ENCODE measurements around the gene TSPAN4.

- no peak for TF ChIP-seq CTCF (IDR thresholded peaks at IDR 0.05)
- no peak for TF ChIP-seq POLR2A (IDR thresholded peaks at IDR 0.05)
Observed at GRCh38 chr11:827897-828192, 14.8 kb upstream of the TSPAN4 start, which contains the start of gene CRACR2B.

All from lower leg skin (tissue), 3 donors.